Type B pancreatic cell (in vitro differentiated cells): ENCODE measurements around the gene SF3B2. TPM values are rescaled to one million over a fixed set of nuclear protein-coding genes. Genes with fewer than 3 reads are reported as not detected.

Experiments used
- DNase-seq: peaks from one replicate; pipeline ENCODE4 v3.0.0; 2021; ENCODE audit warnings: mixed read lengths; ENCODE audit not compliant: unreplicated experiment; ENCODE audit errors: extremely low spot score
- H3K27ac Mint-ChIP-seq: 2 replicates; pipeline ENCODE4 v1.8.0; 2021; ENCODE audit warnings: mild to moderate bottlenecking, mixed read lengths
- H3K27me3 Mint-ChIP-seq: 2 replicates; pipeline ENCODE4 v1.8.0; 2021; ENCODE audit warnings: mixed read lengths
- H3K36me3 Mint-ChIP-seq: 2 replicates; pipeline ENCODE4 v1.8.0; 2021; ENCODE audit warnings: mixed read lengths
- H3K4me1 Mint-ChIP-seq: one replicate; pipeline ENCODE4 v1.8.0; 2021; ENCODE audit warnings: mixed read lengths; ENCODE audit not compliant: unreplicated experiment
- H3K4me3 Mint-ChIP-seq: 2 replicates; pipeline ENCODE4 v1.8.0; 2021; ENCODE audit warnings: mild to moderate bottlenecking, mixed read lengths
- H3K9me3 Mint-ChIP-seq: 2 replicates; pipeline ENCODE4 v1.8.0; 2021; ENCODE audit warnings: mixed read lengths
- CTCF ChIP-seq: fragments of 200-600 bp; sonication (generic); conservative IDR thresholded peaks from 2 replicates; pipeline ENCODE4 v1.5.0; 2021; ENCODE audit warnings: antibody characterized with exemption, mild to moderate bottlenecking
- total RNA-seq: library from RNA; stranded (reverse); gene quantifications from 2 replicates; pipeline ENCODE4 v1.2.1, GENCODE V29; 2021; ENCODE audit warnings: low replicate concordance

The SF3B2 gene
- total RNA-seq, 1 donor from 2014 or later, result 210 TPM

- no peaks in the 10 kb centered on the region for H3K9me3 Mint-ChIP-seq
- no peak overlapping the region for H3K4me3 Mint-ChIP-seq
- TF ChIP-seq CTCF, result no peak
- peak overlapping the region; percentile 10 for H3K27ac Mint-ChIP-seq
- DNase-seq, result no peak
- H3K36me3 Mint-ChIP-seq, result peaks cover 21% of the 10 kb centered on the region
- no peaks in the 10 kb centered on the region for H3K27me3 Mint-ChIP-seq
- peaks cover 20% of the 10 kb centered on the region for H3K4me1 Mint-ChIP-seq
Observed at GRCh38 chr11:66055021-66055420, 2.9 kb downstream of the SF3B2 start.

- peaks cover 14% of the 10 kb centered on the region for H3K4me1 Mint-ChIP-seq
- H3K27me3 Mint-ChIP-seq, result no peaks in the 10 kb centered on the region
- DNase-seq, result no peak
- no peak overlapping the region for H3K4me3 Mint-ChIP-seq
- H3K9me3 Mint-ChIP-seq, result no peaks in the 10 kb centered on the region
- no peak overlapping the region for H3K27ac Mint-ChIP-seq
- peaks cover 33% of the 10 kb centered on the region for H3K36me3 Mint-ChIP-seq
- no peak for TF ChIP-seq CTCF
Observed at GRCh38 chr11:66056501-66056900, 4.3 kb downstream of the SF3B2 start.

GRCh38 chr11:66059966-66060680 lies 8.0 kb downstream of the SF3B2 start:
- no peaks in the 10 kb centered on the region for H3K4me1 Mint-ChIP-seq
- H3K27me3 Mint-ChIP-seq, result no peaks in the 10 kb centered on the region
- no peak for DNase-seq
- peaks cover 50% of the 10 kb centered on the region for H3K36me3 Mint-ChIP-seq
- H3K9me3 Mint-ChIP-seq, result no peaks in the 10 kb centered on the region
- H3K27ac Mint-ChIP-seq, result no peak overlapping the region
- no peak overlapping the region for H3K4me3 Mint-ChIP-seq
- no peak for TF ChIP-seq CTCF

- H3K27me3 Mint-ChIP-seq, result no peaks in the 10 kb centered on the region
- H3K4me1 Mint-ChIP-seq, result no peaks in the 10 kb centered on the region
- no peak for DNase-seq
- no peak overlapping the region for H3K4me3 Mint-ChIP-seq
- no peak for TF ChIP-seq CTCF
- H3K36me3 Mint-ChIP-seq, result peaks cover 50% of the 10 kb centered on the region
- no peaks in the 10 kb centered on the region for H3K9me3 Mint-ChIP-seq
- H3K27ac Mint-ChIP-seq, result no peak overlapping the region
Observed at GRCh38 chr11:66061268-66061667, 9.1 kb downstream of the SF3B2 start.

- Mint-ChIP-seq H3K27me3 (no peaks in the 10 kb centered on the region), H3K36me3 (peaks cover 58% of the 10 kb centered on the region), H3K27ac (no peak overlapping the region), H3K9me3 (no peaks in the 10 kb centered on the region), H3K4me3 (no peak overlapping the region), H3K4me1 (no peaks in the 10 kb centered on the region)
- TF ChIP-seq CTCF, result no peak
- DNase-seq, result no peak
Observed at GRCh38 chr11:66062408-66062807, 10.2 kb downstream of the SF3B2 start.

- Mint-ChIP-seq H3K36me3 (peaks cover 61% of the 10 kb centered on the region), H3K27me3 (no peaks in the 10 kb centered on the region), H3K4me1 (peaks cover 7% of the 10 kb centered on the region), H3K27ac (no peak overlapping the region), H3K4me3 (no peak overlapping the region), H3K9me3 (no peaks in the 10 kb centered on the region)
- TF ChIP-seq CTCF, result no peak
- no peak for DNase-seq
Observed at GRCh38 chr11:66063900-66064299, 11.7 kb downstream of the SF3B2 start.
